OCI-M2 (cell line): ENCODE results near the gene ALX4.

Source experiments
- DNase-seq: peaks from one replicate; lab custom pipeline; 2025; ENCODE audit not compliant: unreplicated experiment; lab: John Stamatoyannopoulos, UW

ALX4 gene

GRCh38 chr11:44268614-44269080 is 41.3 kb downstream of the ALX4 start:
- DNase-seq = no peak

- no peak for DNase-seq
Measured at GRCh38 chr11:44267750-44268613, 42.0 kb downstream of the ALX4 start.

- DNase-seq = no peak
Measured at GRCh38 chr11:44267006-44267749, 42.8 kb downstream of the ALX4 start.

- DNase-seq = no peak
Measured at GRCh38 chr11:44266056-44266780, 43.7 kb downstream of the ALX4 start.

- no peak for DNase-seq
Measured at GRCh38 chr11:44264761-44265160, 45.2 kb downstream of the ALX4 start.

- DNase-seq = no peak
Measured at GRCh38 chr11:44264438-44264749, 45.5 kb downstream of the ALX4 start.

- no peak for DNase-seq
Measured at GRCh38 chr11:44263738-44264437, 46.1 kb downstream of the ALX4 start.

GRCh38 chr11:44261800-44262591 is 47.9 kb downstream of the ALX4 start:
- DNase-seq = no peak

GRCh38 chr11:44260081-44260480 is 49.9 kb downstream of the ALX4 start:
- DNase-seq = no peak

- no peak for DNase-seq
Measured at GRCh38 chr11:44258839-44259420, 51.0 kb downstream of the ALX4 start.

GRCh38 chr11:44258190-44258489 is 51.8 kb downstream of the ALX4 start:
- DNase-seq = no peak

- DNase-seq = no peak
Measured at GRCh38 chr11:44257338-44258189, 52.4 kb downstream of the ALX4 start.

GRCh38 chr11:44256673-44257291 is 53.2 kb downstream of the ALX4 start:
- DNase-seq = no peak

GRCh38 chr11:44255406-44256071 is 54.4 kb downstream of the ALX4 start:
- DNase-seq = no peak

GRCh38 chr11:44252999-44253602 is 56.8 kb downstream of the ALX4 start:
- no peak for DNase-seq

- no peak for DNase-seq
Measured at GRCh38 chr11:44250421-44250820, 59.5 kb downstream of the ALX4 start.

- DNase-seq = no peak
Measured at GRCh38 chr11:44248109-44248508, 61.8 kb downstream of the ALX4 start.

GRCh38 chr11:44247508-44247907 is 62.4 kb downstream of the ALX4 start:
- no peak for DNase-seq
